Activated CD4-positive, alpha-beta memory T cell treated with anti-CD3 and anti-CD28 coated beads, Interleukin-2, amount 10 ng/mL, durations not matched to agents 7 days and 5 days (primary cell): ENCODE data around the gene EXPH5. TPM values are rescaled to one million over a fixed set of nuclear protein-coding genes. Genes with fewer than 3 reads are reported as not detected.
A peak's percentile ranks its signal among the peaks of the same experiment; 100 is the strongest.

ENCODE experiments used
- CTCF ChIA-PET: fragments of 350-600 bp; sonication (Branson Sonifier 250); formaldehyde crosslinking; loops from one replicate; lab custom pipeline; 2021; ENCODE audit warnings: antibody characterized with exemption, inconsistent platforms; lab: Charles Lee
- POLR2A ChIA-PET: fragments of 350-600 bp; sonication (Branson Sonifier 250); formaldehyde crosslinking; loops from one replicate; lab custom pipeline; 2021; ENCODE audit warnings: antibody characterized with exemption; lab: Charles Lee
- DNase-seq: peaks from one replicate; pipeline ENCODE4 v3.0.0-alpha.2; 2020
- H3K27ac Mint-ChIP-seq: one replicate; pipeline ENCODE4 v1.8.0; 2021; ENCODE audit warnings: mild to moderate bottlenecking, mixed read lengths
- H3K27me3 Mint-ChIP-seq: one replicate; pipeline ENCODE4 v1.8.0; 2021; ENCODE audit warnings: mixed read lengths
- H3K36me3 Mint-ChIP-seq: one replicate; pipeline ENCODE4 v1.8.0; 2021; ENCODE audit warnings: low read depth, mixed read lengths
- H3K4me1 Mint-ChIP-seq: one replicate; pipeline ENCODE4 v1.8.0; 2021; ENCODE audit warnings: mixed read lengths
- H3K4me3 Mint-ChIP-seq: one replicate; pipeline ENCODE4 v1.8.0; 2021; ENCODE audit warnings: mild to moderate bottlenecking, mixed read lengths
- H3K9me3 Mint-ChIP-seq: one replicate; pipeline ENCODE4 v1.8.0; 2021; ENCODE audit warnings: mixed read lengths
- total RNA-seq, 2 experiments: library from RNA; stranded (reverse); gene quantifications; one replicate each; pipeline ENCODE4 v1.2.3, GENCODE V29; 2021

Gene EXPH5
- total RNA-seq, 2 experiments from 2014 or later = 0.55 to 1.0 TPM

DNA sequence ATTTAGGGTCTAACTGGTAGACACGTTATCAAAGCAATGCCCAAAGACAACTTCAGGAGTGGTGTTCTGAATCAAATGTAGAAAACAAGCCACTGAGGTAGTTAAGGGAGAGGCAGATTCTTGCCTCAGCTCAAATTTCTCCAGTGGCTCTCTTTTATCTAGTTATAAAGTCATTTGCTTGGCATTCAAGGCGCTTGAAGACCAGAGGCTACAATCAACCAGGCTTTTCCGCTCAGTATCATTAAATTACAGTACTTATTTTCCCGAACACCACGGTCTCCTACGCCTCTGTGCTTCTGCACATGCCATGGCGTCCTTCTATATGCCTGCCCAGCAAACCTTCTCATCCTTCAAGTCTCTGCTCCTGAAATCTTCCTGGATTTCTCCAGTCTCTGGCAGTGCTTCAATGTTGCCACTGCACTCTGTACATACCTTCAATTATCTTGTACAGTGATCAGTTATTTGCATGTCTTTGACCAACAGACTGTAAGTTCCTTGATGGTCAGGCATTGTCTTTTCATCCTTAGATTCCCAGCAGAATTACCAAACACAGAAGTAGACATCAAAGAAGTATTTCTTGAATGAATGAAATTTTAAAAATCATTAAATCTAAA is 96.8 kb downstream of the EXPH5 start:
- peak overlapping the region; percentile 100 for H3K4me3 Mint-ChIP-seq
- no peaks in the 10 kb centered on the region for H3K27me3 Mint-ChIP-seq
- ChIA-PET CTCF (no interaction called here), POLR2A (interaction anchor here (2.1 to 4.3 kb wide), 3 partner anchors 30 to 274 kb away, joined by 5 to 25 read pairs (median 24); partner anchors contain the start of genes ATM, C11orf65 and NPAT)
- peaks cover 35% of the 10 kb centered on the region for H3K4me1 Mint-ChIP-seq
- H3K27ac Mint-ChIP-seq = peak overlapping the region; percentile 23
- peaks cover 18% of the 10 kb centered on the region for H3K36me3 Mint-ChIP-seq
- DNase-seq = no peak
- no peaks in the 10 kb centered on the region for H3K9me3 Mint-ChIP-seq

DNA sequence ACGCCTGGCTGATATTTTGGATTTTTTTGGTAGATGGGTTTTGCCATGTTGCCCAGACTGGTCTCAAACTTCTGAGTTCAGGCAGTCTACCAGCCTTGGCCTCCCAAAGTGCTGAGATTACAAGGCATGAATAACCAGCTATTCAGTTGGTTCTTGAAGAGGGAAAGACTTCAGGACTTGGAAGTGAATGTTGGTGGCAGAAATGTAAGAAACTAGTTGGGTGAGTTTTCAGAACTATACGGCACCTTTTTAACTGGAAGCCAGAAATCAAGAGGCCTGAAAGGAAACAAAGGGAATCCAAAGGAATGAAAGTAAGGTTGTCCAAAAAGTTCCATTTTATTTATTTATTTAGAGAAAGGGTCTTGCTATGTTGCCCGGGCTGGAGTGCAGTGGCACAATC is 98.2 kb downstream of the EXPH5 start:
- Mint-ChIP-seq H3K9me3 (no peaks in the 10 kb centered on the region), H3K27me3 (no peaks in the 10 kb centered on the region), H3K36me3 (peaks cover 22% of the 10 kb centered on the region), H3K4me1 (peaks cover 35% of the 10 kb centered on the region), H3K4me3 (no peak overlapping the region), H3K27ac (no peak overlapping the region)
- CTCF ChIA-PET = no interaction called here
- POLR2A ChIA-PET = interaction anchor here (0.9 to 4.3 kb wide), 2 partner anchors 28 to 487 kb away, joined by 3 to 24 read pairs; partner anchors contain the start of genes C11orf65 and CUL5
- DNase-seq = no peak

DNA sequence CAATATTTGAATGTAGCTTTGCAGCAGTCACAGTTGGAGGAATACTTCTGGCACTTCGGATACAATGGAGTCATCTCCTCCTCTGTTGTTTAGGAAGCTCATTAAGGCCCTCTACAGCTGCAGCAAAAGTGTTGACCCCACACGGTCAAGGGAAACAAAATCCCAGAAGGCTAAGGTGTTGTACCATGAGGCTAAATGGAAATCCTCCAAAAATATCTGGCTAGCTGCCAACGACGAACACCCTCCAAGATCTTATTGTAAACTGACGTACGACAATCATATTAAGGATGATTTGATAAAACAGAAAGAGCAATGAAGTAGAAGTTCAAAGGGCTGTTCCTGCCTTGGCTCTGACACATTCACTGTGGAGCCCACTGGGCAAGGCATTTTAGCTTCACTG is 99.4 kb downstream of the EXPH5 start:
- H3K27ac Mint-ChIP-seq = no peak overlapping the region
- H3K4me3 Mint-ChIP-seq = no peak overlapping the region
- H3K4me1 Mint-ChIP-seq = peaks cover 31% of the 10 kb centered on the region
- ChIA-PET CTCF (interaction anchor here (0.6 kb wide), 1 partner anchor 288 kb away, joined by 4 read pairs; no protein-coding TSS in a partner anchor), POLR2A (interaction anchor here (4.3 kb wide), 1 partner anchor 27 kb away, joined by 24 read pairs; the partner anchor contains the start of gene C11orf65)
- H3K36me3 Mint-ChIP-seq = peaks cover 27% of the 10 kb centered on the region
- no peaks in the 10 kb centered on the region for H3K9me3 Mint-ChIP-seq
- H3K27me3 Mint-ChIP-seq = no peaks in the 10 kb centered on the region
- DNase-seq = no peak

DNA sequence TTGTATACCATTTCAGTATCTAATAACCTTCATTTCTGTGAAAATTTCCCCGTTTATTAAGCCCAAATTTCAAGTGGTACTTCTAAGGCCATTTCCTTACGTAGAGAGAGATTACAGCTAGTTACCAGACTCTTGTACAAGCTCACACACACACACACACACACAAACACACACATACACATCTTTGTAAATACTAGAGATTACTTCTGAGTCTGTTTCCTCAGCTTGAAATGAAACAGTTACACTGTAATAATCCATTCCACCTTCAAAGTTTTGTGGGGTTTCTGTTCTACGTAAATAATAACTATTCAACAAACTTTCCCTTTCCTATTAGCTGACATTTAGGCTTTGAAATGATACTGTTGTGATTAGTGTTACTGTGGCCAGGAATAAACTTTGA is 101.6 kb downstream of the EXPH5 start:
- Mint-ChIP-seq H3K36me3 (peaks cover 36% of the 10 kb centered on the region), H3K4me3 (no peak overlapping the region), H3K9me3 (no peaks in the 10 kb centered on the region), H3K4me1 (peaks cover 20% of the 10 kb centered on the region), H3K27ac (no peak overlapping the region), H3K27me3 (no peaks in the 10 kb centered on the region)
- DNase-seq = no peak
- ChIA-PET CTCF (no interaction called here), POLR2A (no interaction called here)

DNA sequence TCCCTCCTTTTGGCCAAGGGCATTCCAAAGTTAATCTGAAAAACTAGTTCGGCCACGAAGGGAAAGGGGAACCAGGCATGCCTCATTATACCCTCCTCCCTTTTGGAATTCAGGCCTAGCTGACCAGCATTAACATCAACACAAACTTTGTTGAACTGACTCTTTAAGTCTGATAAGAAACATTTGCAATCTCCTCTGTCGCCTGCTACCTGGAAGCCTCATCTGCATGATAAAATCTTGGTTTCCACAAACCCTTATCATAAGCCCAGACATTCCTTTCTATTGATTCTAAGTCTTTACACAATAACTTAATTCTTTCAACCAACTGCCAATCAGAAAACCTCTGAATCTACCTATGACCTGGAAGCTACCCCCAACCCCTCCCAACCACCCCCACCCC is 106.7 kb downstream of the EXPH5 start:
- Mint-ChIP-seq H3K36me3 (peaks cover 57% of the 10 kb centered on the region), H3K27me3 (no peaks in the 10 kb centered on the region), H3K9me3 (no peaks in the 10 kb centered on the region), H3K4me3 (no peak overlapping the region), H3K27ac (no peak overlapping the region), H3K4me1 (peaks cover under 1% of the 10 kb centered on the region)
- DNase-seq = no peak
- ChIA-PET POLR2A (no interaction called here), CTCF (no interaction called here)

DNA sequence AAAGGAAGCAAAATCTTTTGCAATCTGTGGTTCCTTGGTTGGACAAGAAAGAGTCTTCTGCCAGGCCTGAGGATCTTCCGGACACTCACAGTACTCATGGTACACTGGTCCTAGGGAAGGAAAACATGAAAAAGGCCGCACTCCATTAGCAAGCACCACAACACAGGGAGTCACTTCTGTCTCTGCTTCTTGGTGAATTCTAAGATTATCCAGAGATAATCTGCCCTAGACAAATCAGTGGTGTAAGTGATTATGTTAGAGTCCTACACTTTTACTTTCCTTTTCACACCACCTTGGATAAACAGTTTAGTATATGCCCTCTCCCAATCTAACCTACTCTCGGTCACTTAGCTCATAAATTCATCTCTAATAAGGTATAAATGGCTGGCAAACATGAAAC is 107.2 kb downstream of the EXPH5 start:
- Mint-ChIP-seq H3K27me3 (no peaks in the 10 kb centered on the region), H3K4me3 (no peak overlapping the region), H3K27ac (no peak overlapping the region), H3K9me3 (no peaks in the 10 kb centered on the region), H3K4me1 (no peaks in the 10 kb centered on the region), H3K36me3 (peaks cover 60% of the 10 kb centered on the region)
- CTCF ChIA-PET = no interaction called here
- POLR2A ChIA-PET = no interaction called here
- no peak for DNase-seq

DNA sequence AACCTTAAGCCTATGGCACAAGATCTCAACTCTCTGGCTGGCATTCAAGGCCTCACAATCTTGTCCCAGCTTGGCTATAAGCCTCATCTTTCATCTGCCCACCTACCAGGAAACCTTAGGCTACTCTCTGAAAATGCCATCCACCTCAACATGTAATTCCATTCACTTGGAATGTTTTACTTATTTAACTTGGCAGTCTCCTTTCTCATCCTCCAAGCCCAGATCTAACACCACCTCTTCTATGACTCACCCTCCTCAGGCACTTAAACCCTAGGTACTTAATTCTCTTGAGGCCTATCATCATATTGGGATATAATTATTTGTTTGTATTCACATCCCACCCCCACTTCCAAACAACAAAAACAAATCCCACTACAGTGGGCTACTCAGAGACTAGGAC is 110.4 kb downstream of the EXPH5 start:
- no peak overlapping the region for H3K27ac Mint-ChIP-seq
- H3K9me3 Mint-ChIP-seq = no peaks in the 10 kb centered on the region
- H3K36me3 Mint-ChIP-seq = peaks cover 47% of the 10 kb centered on the region
- H3K27me3 Mint-ChIP-seq = no peaks in the 10 kb centered on the region
- no peaks in the 10 kb centered on the region for H3K4me1 Mint-ChIP-seq
- ChIA-PET POLR2A (no interaction called here), CTCF (no interaction called here)
- no peak overlapping the region for H3K4me3 Mint-ChIP-seq
- DNase-seq = no peak

DNA sequence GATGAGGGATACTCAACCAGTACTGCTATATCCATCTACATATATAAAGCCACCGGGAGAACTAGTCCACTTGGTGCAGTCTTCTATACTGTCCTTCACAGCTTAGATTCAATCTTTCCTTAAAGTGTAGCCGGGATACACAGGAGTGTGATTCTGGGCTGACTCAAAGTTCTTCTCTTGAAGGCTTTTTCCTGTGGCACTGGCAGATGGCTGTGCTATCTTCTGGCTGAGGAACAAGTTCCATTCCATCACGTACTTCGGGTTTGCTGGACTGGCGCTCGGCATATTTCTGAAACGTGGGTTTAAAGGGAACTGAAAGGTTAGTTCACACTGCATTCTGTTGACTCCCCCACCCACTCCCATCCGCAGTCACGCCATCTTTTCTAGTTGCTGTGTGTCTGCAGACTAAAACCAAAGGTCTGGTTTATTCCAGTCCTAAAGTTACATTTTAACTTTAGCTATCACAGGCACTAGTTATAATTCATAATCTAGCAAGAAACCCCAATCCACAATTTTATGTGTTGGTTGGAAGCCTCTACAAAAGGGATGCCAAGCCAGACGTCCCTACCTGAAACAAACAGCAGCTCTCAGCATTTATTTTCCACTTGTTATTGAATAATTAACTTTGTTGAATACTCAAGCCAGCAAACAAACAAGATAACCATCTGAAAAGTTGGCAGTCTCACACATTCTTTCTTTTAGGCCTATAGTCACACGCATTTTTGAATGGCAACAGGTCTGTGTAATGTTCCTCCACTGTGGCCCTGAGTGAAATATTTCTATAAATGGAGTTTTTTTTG is 118.7 kb downstream of the EXPH5 start:
- H3K27ac Mint-ChIP-seq = no peak overlapping the region
- peaks cover 27% of the 10 kb centered on the region for H3K36me3 Mint-ChIP-seq
- no peaks in the 10 kb centered on the region for H3K27me3 Mint-ChIP-seq
- no peak for DNase-seq
- POLR2A ChIA-PET = no interaction called here
- CTCF ChIA-PET = no interaction called here
- no peaks in the 10 kb centered on the region for H3K9me3 Mint-ChIP-seq
- H3K4me3 Mint-ChIP-seq = no peak overlapping the region
- no peaks in the 10 kb centered on the region for H3K4me1 Mint-ChIP-seq

DNA sequence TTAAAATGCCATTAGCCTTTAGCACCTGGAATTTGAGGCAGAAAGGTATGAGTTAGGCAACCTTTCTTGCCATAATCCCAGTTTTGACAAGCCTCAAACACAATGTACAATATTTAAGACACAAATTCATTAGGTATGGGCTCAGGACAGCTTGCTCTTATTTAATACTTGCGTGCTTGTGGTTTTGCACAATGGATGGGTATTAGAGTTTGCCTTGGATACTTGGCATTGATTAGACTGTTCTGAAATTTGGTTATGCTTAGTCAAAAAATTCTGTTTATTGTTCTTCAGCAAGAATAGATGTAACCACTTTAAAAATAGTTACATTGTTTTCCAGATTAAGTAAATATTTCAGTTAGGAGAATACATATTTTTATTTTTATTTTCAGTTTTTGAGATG is 120.9 kb downstream of the EXPH5 start:
- H3K27me3 Mint-ChIP-seq = no peaks in the 10 kb centered on the region
- ChIA-PET CTCF (no interaction called here), POLR2A (no interaction called here)
- no peak overlapping the region for H3K4me3 Mint-ChIP-seq
- DNase-seq = no peak
- no peaks in the 10 kb centered on the region for H3K9me3 Mint-ChIP-seq
- peaks cover 23% of the 10 kb centered on the region for H3K36me3 Mint-ChIP-seq
- peaks cover 5% of the 10 kb centered on the region for H3K4me1 Mint-ChIP-seq
- H3K27ac Mint-ChIP-seq = no peak overlapping the region

DNA sequence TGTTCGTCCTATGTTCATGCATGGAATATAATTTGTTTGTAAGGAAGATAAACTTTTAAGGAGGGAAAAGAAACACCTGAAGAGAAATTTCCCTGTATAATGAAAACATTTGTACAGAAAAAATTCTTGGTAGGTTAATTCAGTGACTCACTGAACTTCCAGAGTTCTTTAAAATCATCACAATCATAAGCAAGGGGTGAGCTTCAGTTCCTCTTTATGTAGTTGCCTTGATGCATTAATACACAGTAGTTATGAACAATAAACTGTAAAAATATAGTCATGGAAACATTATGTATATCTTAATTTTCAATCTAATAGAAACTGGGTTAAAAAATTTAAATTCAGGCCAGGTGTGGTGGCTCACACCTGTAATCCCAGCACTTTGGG is 125.1 kb downstream of the EXPH5 start:
- no peak for DNase-seq
- Mint-ChIP-seq H3K4me1 (peaks cover 21% of the 10 kb centered on the region), H3K36me3 (peaks cover 3% of the 10 kb centered on the region), H3K27me3 (no peaks in the 10 kb centered on the region), H3K4me3 (no peak overlapping the region), H3K27ac (no peak overlapping the region), H3K9me3 (no peaks in the 10 kb centered on the region)
- POLR2A ChIA-PET = interaction anchor here (0.8 to 2.8 kb wide), 6 partner anchors 9 to 246 kb away, joined by 3 to 24 read pairs (median 4); partner anchors contain the start of genes DDX10, NPAT and POGLUT3
- CTCF ChIA-PET = interaction anchor here (0.6 kb wide), 1 partner anchor 911 kb away, joined by 3 read pairs; no protein-coding TSS in a partner anchor

DNA sequence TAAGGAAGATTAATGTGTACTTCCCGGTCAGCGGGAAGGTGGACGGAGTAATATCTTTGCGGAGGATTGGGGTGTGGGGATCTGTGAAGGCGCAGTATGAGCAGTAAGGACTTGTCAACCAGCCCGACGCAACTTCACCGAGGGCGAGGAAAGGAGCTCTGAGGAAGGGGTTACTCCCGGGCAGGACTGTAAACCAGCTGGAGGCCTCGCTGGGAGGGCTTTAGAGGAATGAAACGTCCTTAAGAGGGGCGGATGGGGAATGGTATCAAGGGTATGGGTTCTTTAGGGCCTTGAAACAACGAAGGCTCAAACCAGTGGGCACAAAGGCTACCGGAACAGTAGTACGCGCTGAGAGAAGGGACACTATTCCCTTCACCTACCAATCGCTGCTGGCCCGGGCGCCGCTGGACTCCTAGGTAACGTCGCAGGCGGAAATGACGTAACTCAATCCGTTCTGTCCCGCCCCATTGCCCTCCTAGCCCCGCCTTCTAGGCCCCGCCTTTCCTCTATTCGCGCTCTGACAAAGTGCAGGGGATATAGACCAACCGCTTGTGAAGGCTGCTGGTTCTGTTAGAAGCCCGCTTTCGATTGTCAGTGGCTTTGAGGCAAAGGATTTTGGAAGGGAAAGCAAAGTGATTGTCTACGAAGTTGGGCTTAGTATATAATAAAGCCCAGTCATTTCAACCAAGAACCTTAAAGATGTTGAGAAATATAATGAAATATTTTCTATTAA is 126.3 kb downstream of the EXPH5 start, which contains the start of gene C11orf65:
Gene C11orf65 (minus strand): TSS at position 439 of the 733 bp plus-strand sequence. CDS start 5,970 bp downstream, outside the sequence.
- H3K4me3 Mint-ChIP-seq = peak within 1 kb of the TSS; percentile 99
- H3K27me3 Mint-ChIP-seq = no peaks in the 10 kb centered on the region
- H3K4me1 Mint-ChIP-seq = peaks cover 21% of the 10 kb centered on the region
- no peaks in the 10 kb centered on the region for H3K9me3 Mint-ChIP-seq
- ChIA-PET CTCF (interaction anchor here (1.6 kb wide), 1 partner anchor 245 kb away, joined by 4 read pairs; the partner anchor contains the start of gene NPAT), POLR2A (interaction anchor here (1.0 to 2.8 kb wide), 12 partner anchors 13 to 458 kb away, joined by 3 to 24 read pairs (median 6); partner anchors contain the start of genes ATM, CUL5, DDX10 and EXPH5)
- DNase-seq = peak; percentile 96
- no peaks in the 10 kb centered on the region for H3K36me3 Mint-ChIP-seq
- H3K27ac Mint-ChIP-seq = peak within 1 kb of the TSS; percentile 100

DNA sequence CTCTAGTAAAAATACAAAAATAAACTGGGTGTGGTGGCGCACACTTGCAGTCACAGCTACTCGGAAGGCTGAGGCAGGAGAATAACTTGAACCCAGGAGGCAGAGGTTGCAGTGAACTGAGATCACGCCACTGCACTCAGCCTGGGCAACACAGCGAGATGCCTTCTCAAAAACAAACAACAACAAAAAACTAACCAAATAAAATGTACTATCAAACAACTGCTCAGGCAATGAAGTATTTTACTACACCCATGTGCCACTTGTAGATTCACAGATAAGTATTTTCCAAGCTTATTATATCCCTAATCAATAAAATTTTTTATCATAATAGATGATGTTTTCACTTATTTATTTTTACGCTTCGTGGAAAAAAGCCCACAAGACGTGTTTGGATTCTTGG is 127.2 kb downstream of the EXPH5 start:
- Mint-ChIP-seq H3K4me1 (peaks cover 21% of the 10 kb centered on the region), H3K27ac (peak overlapping the region; percentile 100), H3K9me3 (no peaks in the 10 kb centered on the region), H3K27me3 (no peaks in the 10 kb centered on the region), H3K36me3 (no peaks in the 10 kb centered on the region), H3K4me3 (peak overlapping the region; percentile 99)
- DNase-seq = no peak
- ChIA-PET POLR2A (interaction anchor here (1.0 to 2.8 kb wide), 12 partner anchors 14 to 457 kb away, joined by 3 to 24 read pairs (median 6); partner anchors contain the start of genes ATM, CUL5, DDX10 and EXPH5), CTCF (interaction anchor here (1.6 kb wide), 1 partner anchor 245 kb away, joined by 4 read pairs; the partner anchor contains the start of gene NPAT)
